Epithelial cell of prostate (primary cell): ENCODE results near the gene CORO6.

Experiments
- DNase-seq: peaks from one replicate; pipeline ENCODE4 v3.0.0-alpha.2; 2011; ENCODE audit warnings: low read depth, low spot score
- H3K27ac ChIP-seq: fragments of 450-650 bp; 2 replicates; pipeline ENCODE4 v1.5.1; 2017; ENCODE audit warnings: mild to moderate bottlenecking

The CORO6 gene

GRCh38 chr17:29640413-29640812 lies 17.7 kb upstream of the CORO6 start:
- no peak for DNase-seq
- H3K27ac ChIP-seq: peak overlapping the region; percentile 82

GRCh38 chr17:29633886-29634285 lies 11.2 kb upstream of the CORO6 start:
- H3K27ac ChIP-seq: no peak overlapping the region
- no peak for DNase-seq

GRCh38 chr17:29630630-29631193 lies 8.0 kb upstream of the CORO6 start:
- DNase-seq: no peak
- no peak overlapping the region for H3K27ac ChIP-seq

GRCh38 chr17:29629839-29630238 lies 7.1 kb upstream of the CORO6 start:
- DNase-seq: no peak
- no peak overlapping the region for H3K27ac ChIP-seq

GRCh38 chr17:29628644-29629043 lies 5.9 kb upstream of the CORO6 start:
- no peak overlapping the region for H3K27ac ChIP-seq
- no peak for DNase-seq

- DNase-seq: no peak
- no peak overlapping the region for H3K27ac ChIP-seq
Observed at GRCh38 chr17:29627951-29628350, 5.2 kb upstream of the CORO6 start.

GRCh38 chr17:29625037-29625750 lies 2.5 kb upstream of the CORO6 start:
- H3K27ac ChIP-seq: peak overlapping the region; percentile 80

GRCh38 chr17:29624586-29624985 lies 1.9 kb upstream of the CORO6 start:
- H3K27ac ChIP-seq: peak overlapping the region; percentile 80
- no peak for DNase-seq

More at GRCh38 chr17:29625037-29625750, 2.5 kb upstream of the CORO6 start:
- no peak for DNase-seq

- DNase-seq: no peak
- peak overlapping the region; percentile 80 for H3K27ac ChIP-seq
Observed at GRCh38 chr17:29623283-29623647, 553 bp upstream of the CORO6 start.

- no peak for DNase-seq
- H3K27ac ChIP-seq: no peak overlapping the region
Observed at GRCh38 chr17:29621751-29622194, 939 bp downstream of the CORO6 start.

GRCh38 chr17:29620779-29621500 lies 1.8 kb downstream of the CORO6 start:
- H3K27ac ChIP-seq: no peak overlapping the region
- DNase-seq: no peak

- H3K27ac ChIP-seq: no peak overlapping the region
- no peak for DNase-seq
Observed at GRCh38 chr17:29620271-29620670, 2.4 kb downstream of the CORO6 start.

GRCh38 chr17:29619251-29619650 lies 3.5 kb downstream of the CORO6 start:
- no peak for DNase-seq
- no peak overlapping the region for H3K27ac ChIP-seq

GRCh38 chr17:29618272-29619065 lies 4.2 kb downstream of the CORO6 start:
- no peak for DNase-seq
- H3K27ac ChIP-seq: no peak overlapping the region

GRCh38 chr17:29617481-29618271 lies 5.0 kb downstream of the CORO6 start:
- DNase-seq: no peak
- peak overlapping the region; percentile 42 for H3K27ac ChIP-seq

GRCh38 chr17:29617125-29617480 lies 5.6 kb downstream of the CORO6 start:
- no peak for DNase-seq
- H3K27ac ChIP-seq: no peak overlapping the region

- H3K27ac ChIP-seq: no peak overlapping the region
- DNase-seq: no peak
Observed at GRCh38 chr17:29616300-29617048, 6.2 kb downstream of the CORO6 start.

- no peak overlapping the region for H3K27ac ChIP-seq
- DNase-seq: no peak
Observed at GRCh38 chr17:29615492-29616299, 7.0 kb downstream of the CORO6 start.

GRCh38 chr17:29615048-29615385 lies 7.7 kb downstream of the CORO6 start:
- DNase-seq: no peak
- no peak overlapping the region for H3K27ac ChIP-seq
